GM23338 (cell line): Measurements from ENCODE around the gene HCK. TPM values are rescaled to one million over a fixed set of nuclear protein-coding genes. Genes with fewer than 3 reads are reported as not detected.

Experiments used
- ATAC-seq: fragments of 200-7000 bp; cut with Tn5 transposase; 3 replicates; pipeline ENCODE4 v1.9.1; 2020
- DNase-seq: peaks from one replicate; pipeline ENCODE4 v3.0.0-alpha.2; 2015; ENCODE audit warnings: low spot score
- H2AFZ ChIP-seq: fragments of 200-600 bp; sonication (generic); 2 replicates; pipeline ENCODE4 v1.8.0; 2016; ENCODE audit warnings: antibody characterized with exemption, mild to moderate bottlenecking, moderate library complexity
- H3F3A ChIP-seq: fragments of 200-600 bp; sonication (generic); replicated peaks from 2 replicates; pipeline ENCODE4 v1.8.0; 2017; ENCODE audit warnings: antibody characterized with exemption, mixed run types, low read depth
- H3K27ac ChIP-seq: fragments of 200-600 bp; sonication (generic); 2 replicates; pipeline ENCODE4 v1.6.1; 2016; ENCODE audit warnings: low read depth
- H3K27me3 ChIP-seq: fragments of 200-600 bp; sonication (generic); 2 replicates; pipeline ENCODE4 v1.8.0; 2016; ENCODE audit warnings: mild to moderate bottlenecking, mixed run types, moderate library complexity; ENCODE audit not compliant: insufficient read depth
- H3K36me3 ChIP-seq: fragments of 200-600 bp; sonication (generic); 2 replicates; pipeline ENCODE4 v1.8.0; 2016; ENCODE audit warnings: mild to moderate bottlenecking; ENCODE audit not compliant: insufficient read depth
- H3K4me1 ChIP-seq: fragments of 200-600 bp; sonication (generic); 2 replicates; pipeline ENCODE4 v1.8.0; 2016; ENCODE audit warnings: mild to moderate bottlenecking, moderate library complexity; ENCODE audit not compliant: insufficient read depth
- H3K4me2 ChIP-seq: fragments of 200-600 bp; sonication (generic); 2 replicates; pipeline ENCODE4 v1.7.1; 2017; ENCODE audit warnings: mixed run types
- H3K4me3 ChIP-seq: fragments of 200-600 bp; sonication (generic); 2 replicates; pipeline ENCODE4 v1.6.1; 2016; ENCODE audit warnings: mixed run types
- H3K79me2 ChIP-seq: fragments of 200-600 bp; sonication (generic); replicated peaks from 2 replicates; pipeline ENCODE4 v1.8.0; 2017; ENCODE audit warnings: mild to moderate bottlenecking; ENCODE audit not compliant: insufficient read depth
- H3K9me2 ChIP-seq: fragments of 200-600 bp; sonication (generic); 2 replicates; pipeline ENCODE4 v1.8.0; 2017; ENCODE audit not compliant: insufficient read depth
- H4K20me1 ChIP-seq: fragments of 200-600 bp; sonication (generic); replicated peaks from 2 replicates; pipeline ENCODE4 v1.8.0; 2017; ENCODE audit warnings: mild to moderate bottlenecking; ENCODE audit not compliant: insufficient read depth
- H3K27ac Mint-ChIP-seq: 2 replicates; pipeline ENCODE4 v1.8.0; 2020; ENCODE audit warnings: inconsistent platforms, mild to moderate bottlenecking, moderate library complexity, mixed read lengths
- H3K27me3 Mint-ChIP-seq: 3 replicates; pipeline ENCODE4 v1.8.0; 2022; ENCODE audit warnings: low read depth, mild to moderate bottlenecking, moderate library complexity, mixed read lengths, inconsistent platforms; ENCODE audit not compliant: insufficient read depth, poor library complexity
- H3K36me3 Mint-ChIP-seq: 3 replicates; pipeline ENCODE4 v1.8.0; 2021; ENCODE audit warnings: low read depth, mild to moderate bottlenecking, inconsistent platforms, moderate library complexity, mixed read lengths
- H3K4me1 Mint-ChIP-seq: 3 replicates; pipeline ENCODE4 v1.8.0; 2020; ENCODE audit warnings: mild to moderate bottlenecking, inconsistent platforms, mixed read lengths
- H3K4me3 Mint-ChIP-seq: 3 replicates; pipeline ENCODE4 v1.8.0; 2021; ENCODE audit warnings: moderate library complexity, mild to moderate bottlenecking, inconsistent platforms, mixed read lengths
- H3K9me3 Mint-ChIP-seq: 3 replicates; pipeline ENCODE4 v1.8.0; 2020; ENCODE audit warnings: moderate library complexity, mild to moderate bottlenecking, inconsistent platforms, mixed read lengths
- CREB1 ChIP-seq: fragments of 250-450 bp; sonication (Bioruptor Pico); IDR thresholded peaks from 2 replicates; pipeline ENCODE4 v1.5.0; 2020; ENCODE audit warnings: low read depth, mild to moderate bottlenecking, moderate library complexity
- CTCF ChIP-seq, 2 experiments: fragments of 200-600 bp in 1 of 2; sonication (generic) in 1 of 2; conservative IDR thresholded peaks; 2 replicates each; pipeline versions ENCODE4 v1.5.1 to v1.6.1; 2016 to 2017; ENCODE audit warnings: antibody characterized with exemption in 2 of 2, low read depth in 2 of 2, mild to moderate bottlenecking in 2 of 2, moderate library complexity in 1 of 2
- ETS1 ChIP-seq: IDR thresholded peaks from 2 replicates; pipeline ENCODE4 v1.6.1; 2016; ENCODE audit warnings: antibody characterized with exemption
- EZH2 ChIP-seq: fragments of 200-600 bp; sonication (generic); IDR thresholded peaks from one replicate; pipeline ENCODE4 v1.8.0; 2017; ENCODE audit warnings: antibody characterized with exemption, mild to moderate bottlenecking, low read depth; ENCODE audit not compliant: unreplicated experiment
- EZH2phosphoT487 ChIP-seq: fragments of 200-600 bp; sonication (generic); IDR thresholded peaks from one replicate; pipeline ENCODE4 v1.8.1; 2018; ENCODE audit warnings: antibody characterized with exemption; ENCODE audit not compliant: unreplicated experiment
- JUNB ChIP-seq: IDR thresholded peaks from one replicate; pipeline ENCODE4 v1.6.1; 2016; ENCODE audit warnings: antibody characterized with exemption; ENCODE audit not compliant: unreplicated experiment
- NANOG ChIP-seq: IDR thresholded peaks from 2 replicates; pipeline ENCODE4 v1.6.1; 2016; ENCODE audit warnings: antibody characterized with exemption, borderline replicate concordance
- POLR2AphosphoS5 ChIP-seq: IDR thresholded peaks from 2 replicates; pipeline ENCODE4 v1.6.1; 2016; ENCODE audit warnings: antibody characterized with exemption, low read depth
- REST ChIP-seq: IDR thresholded peaks from one replicate; pipeline ENCODE4 v1.6.1; 2018; ENCODE audit warnings: antibody characterized with exemption; ENCODE audit not compliant: unreplicated experiment
- STAT1 ChIP-seq: IDR thresholded peaks from one replicate; pipeline ENCODE4 v1.6.1; 2016; ENCODE audit warnings: antibody characterized with exemption; ENCODE audit not compliant: unreplicated experiment
- ZNF114 ChIP-seq: fragments of 250-450 bp; sonication (Bioruptor Pico); IDR thresholded peaks from 2 replicates; pipeline ENCODE4 v1.5.0; 2020; ENCODE audit warnings: mild to moderate bottlenecking, moderate library complexity
- ZNF331 ChIP-seq: fragments of 250-450 bp; sonication (Bioruptor Pico); IDR thresholded peaks from 2 replicates; pipeline ENCODE4 v1.5.0; 2020; ENCODE audit warnings: low read depth, mild to moderate bottlenecking, moderate library complexity
- ZNF462 ChIP-seq: fragments of 250-450 bp; sonication (Bioruptor Pico); IDR thresholded peaks from 2 replicates; pipeline ENCODE4 v1.5.0; 2020; ENCODE audit warnings: mild to moderate bottlenecking, moderate library complexity
- polyA plus RNA-seq: library from polyadenylated mRNA; unstranded; fragments of >200 nt; fragmentation: Nextera tagmentation; extraction: Ambion mirVana; gene quantifications from 2 replicates; pipeline ENCODE4 v1.2.1, GENCODE V29; 2016
- total RNA-seq: library from RNA; depleted of rRNA; stranded (reverse); fragments of >200 nt; shearing (Covaris generic); gene quantifications from 2 replicates; pipeline ENCODE4 v1.2.3, GENCODE V29; 2014

The HCK gene
- total and polyA plus RNA-seq, 2 experiments from 2014 or later, result 0.97 TPM; not detected in 1

- Mint-ChIP-seq H3K4me1 (peaks cover 13% of the 10 kb centered on the region), H3K27ac (no peak overlapping the region), H3K27me3 (no peaks in the 10 kb centered on the region), H3K36me3 (peaks cover 6% of the 10 kb centered on the region; the same call in 2 of the 3 replicates), H3K4me3 (no peak overlapping the region), H3K9me3 (peaks cover 4% of the 10 kb centered on the region; the same call in 1 of the 3 replicates)
- no peak overlapping the region for H3K4me3 ChIP-seq
- peak overlapping the region; percentile 17; the same call in 1 of the 2 replicates for H3K27ac ChIP-seq
- H3K4me1 ChIP-seq, result peaks cover 12% of the 10 kb centered on the region
- peak overlapping the region; percentile 41; the same call in 1 of the 2 replicates for H3K4me2 ChIP-seq
- H4K20me1 ChIP-seq, result peaks cover 55% of the 10 kb centered on the region
- H3F3A ChIP-seq, result 0 out of 2 replicates have a peak, but pooled peaks cover 5% of the 10 kb centered on the region
- peaks cover 100% of the 10 kb centered on the region for H3K79me2 ChIP-seq
- TF ChIP-seq NANOG (no peak), JUNB (no peak), ETS1 (no peak), EZH2 (no peak), ZNF462 (no peak), REST (no peak), CREB1 (CRISPR knock-in tag) (no peak), POLR2AphosphoS5 (no peak), ZNF331 (CRISPR knock-in tag) (no peak), ZNF114 (CRISPR knock-in tag) (no peak), STAT1 (no peak), EZH2phosphoT487 (no peak), CTCF (conservative IDR thresholded peaks at IDR 0.05; ENCODE audit: low read depth in 2 of 2) (no peak)
- no peak overlapping the region for H2AFZ ChIP-seq
- H3K27me3 ChIP-seq, result no peaks in the 10 kb centered on the region
- peak; percentile 41 for ATAC-seq
- H3K9me2 ChIP-seq, result no peaks in the 10 kb centered on the region
- H3K36me3 ChIP-seq, result no peaks in the 10 kb centered on the region
- peak; percentile 19 for DNase-seq
Observed at GRCh38 chr20:32116079-32116521, 64.1 kb downstream of the HCK start.
